ENCODE measurements around the gene VAV2. TPM values are rescaled to one million over a fixed set of nuclear protein-coding genes. Genes with fewer than 3 reads are reported as not detected.

The VAV2 gene
- total and polyA plus RNA-seq, 2 of the 4 experiments (the other 2 are of a cell fraction): 10.8 to 13.4 TPM

DNA sequence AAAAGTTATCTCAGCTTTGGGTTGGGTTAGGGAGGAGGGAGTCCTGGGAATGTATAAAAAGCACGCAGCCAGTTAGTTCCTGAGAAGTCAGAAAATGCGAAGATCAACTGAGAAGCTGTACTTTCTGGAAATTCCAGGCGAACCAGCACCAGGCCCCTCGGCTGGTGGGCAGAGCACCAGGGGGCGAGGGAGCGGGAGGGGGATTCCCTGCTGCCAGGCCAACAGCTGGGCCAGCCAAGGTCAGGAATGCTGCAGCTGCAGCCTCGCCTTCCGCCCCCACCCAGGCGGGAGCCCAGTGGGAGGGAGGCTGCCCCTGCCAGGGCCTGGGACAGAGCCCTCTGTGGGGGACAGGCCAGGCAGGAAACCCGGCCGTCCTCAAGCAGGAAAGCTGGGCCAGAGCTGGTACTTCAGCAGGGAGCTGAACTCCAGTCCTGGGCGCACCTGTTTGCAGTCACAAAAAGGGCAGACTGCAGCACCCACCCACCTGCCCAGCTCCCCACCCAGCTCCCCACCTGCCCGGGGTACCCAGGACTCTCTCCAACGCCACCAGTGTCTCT, 35.5 kb downstream of the VAV2 start:
- Histone ChIP-seq H2AK5ac (ENCODE audit: low read depth, low read length) (0 out of 2 replicates have a peak overlapping the region, but pooled peaks have one; percentile 12), H4K8ac (ENCODE audit: low read depth in 2 of 2, low read length in 2 of 2) (peak overlapping the region in 1 of 2 experiments; percentile 80; a peak in 1 of 4 replicates), H3K18ac (ENCODE audit: low read depth, low read length) (no peak overlapping the region), H3K9ac (ENCODE audit: low read depth, low read length) (no peak overlapping the region), H2BK15ac (ENCODE audit: low read depth, low read length) (no peak overlapping the region), H4K20me1 (ENCODE audit: insufficient read depth, low read length) (peaks cover 63% of the 10 kb centered on the region), H3K14ac (replicated peaks; ENCODE audit: low read depth, low read length) (peak overlapping the region; percentile 50; the same call in 1 of the 2 replicates), H3K23ac (ENCODE audit: low read depth, low read length) (0 out of 2 replicates have a peak overlapping the region, but pooled peaks have one; percentile 98), H3K9me1 (ENCODE audit: insufficient read depth, low read length) (peaks cover 7% of the 10 kb centered on the region), H3K27me3 (ENCODE audit: control insufficient read depth, insufficient read depth, low read length) (no peaks in the 10 kb centered on the region), H3K4me2 (ENCODE audit: low read depth, low read length) (peak overlapping the region; percentile 38; the same call in 1 of the 2 replicates), H2BK20ac (ENCODE audit: low read depth, low read length) (no peak overlapping the region), H3K27ac (ENCODE audit: insufficient read depth, low read length) (peak overlapping the region; percentile 26; the same call in 1 of the 2 replicates), H3K79me1 (ENCODE audit: low read depth in 1 of 2, low read length in 2 of 2) (peaks cover 12 to 77% of the 10 kb centered on the region in 2 experiments), H3K56ac (ENCODE audit: extremely low read depth, insufficient read depth, low read length) (peak overlapping the region; percentile 31; the same call in 1 of the 2 replicates), H4K5ac (ENCODE audit: low read depth, low read length) (no peak overlapping the region), H4K91ac (ENCODE audit: insufficient read depth, low read depth, low read length) (no peak overlapping the region), H3K4me3 (ENCODE audit: insufficient read depth, low read depth, low read length) (no peak overlapping the region), H2BK120ac (ENCODE audit: low read depth, low read length) (no peak overlapping the region; the same call in 1 of the 2 replicates), H2AFZ (replicated peaks; ENCODE audit: low read length, poor library complexity) (peak overlapping the region; percentile 74), H3K9me3 (ENCODE audit: control insufficient read depth, insufficient read depth, low read length) (no peaks in the 10 kb centered on the region), H2AK9ac (replicated peaks; ENCODE audit: low read depth, low read length, poor library complexity) (peak overlapping the region; percentile 84), H3K4ac (ENCODE audit: low read depth, low read length) (peak overlapping the region; percentile 86), H3K4me1 (ENCODE audit: control insufficient read depth, insufficient read depth, low read length) (peaks cover 24% of the 10 kb centered on the region), H2BK5ac (ENCODE audit: low read depth, low read length, poor library complexity, severe bottlenecking) (peak overlapping the region; percentile 6), H3K36me3 (ENCODE audit: control insufficient read depth, insufficient read depth, low read length) (no peaks in the 10 kb centered on the region)
- no TSS peak for BruUV-seq (replicated peaks)
- TF ChIP-seq MAZ (IDR thresholded peaks at IDR 0.05; ENCODE audit: borderline replicate concordance, low read depth, low read length): peak; percentile 55; the same call in 1 of the 2 replicates
- TF ChIP-seq CHD1 (IDR thresholded peaks at IDR 0.05; ENCODE audit: low read depth, low read length): no peak
- ChIA-PET POLR2A (ENCODE audit: unreplicated experiment) (interaction anchor here (0.8 kb wide), 1 partner anchor 12 kb away, joined by 3 read pairs; no protein-coding TSS in a partner anchor), CTCF (no interaction called here)
- in situ Hi-C loops (cut with MboI; ENCODE audit: low sequenced_read_pairs): no loop called here
- dilution Hi-C loops (cut with HindIII; ENCODE audit: low sequenced_read_pairs, unreplicated experiment): no loop called here
- peak; percentile 74 for ATAC-seq (ENCODE audit: low read depth)
- intact Hi-C loops (cut with micrococcal nuclease): no loop called here
- WGBS, 2 experiments (ENCODE audit: extremely low coverage in 2 of 2, insufficient read length in 1 of 2): 24% methylated on average over 11 of the region's 14 CpGs; no CpG with 5 or more reads in 1 of the 2 experiments
- peak; percentile 37 for DNase-seq
